Measurements from ENCODE around the gene SAT1. TPM values are rescaled to one million over a fixed set of nuclear protein-coding genes. Genes with fewer than 3 reads are reported as not detected.

The SAT1 gene
- polyA plus RNA-seq = 115 and 145 TPM in 2 replicates

GRCh38 chrX:23782863-23783588, at the start of gene SAT1:
SAT1 (plus strand) TSS chrX:23783173; CDS start chrX:23783352, 179 bp downstream.

GRCh38 chrX:23742697-23743622, 40.0 kb upstream of the SAT1 start, which contains the start of gene ACOT9:
ACOT9 (minus strand) TSS chrX:23743276; CDS start chrX:23743144, 132 bp downstream.

Other genes starting within 250 kb of the SAT1 start
- gene PRDX4, start 115.7 kb upstream of the SAT1 start, polyA plus RNA-seq = 33.3 and 55.4 TPM in 2 replicates
- gene ACOT9, start 39.9 kb upstream of the SAT1 start, polyA plus RNA-seq = 12.5 and 14.4 TPM in 2 replicates
- gene APOO, start 124.8 kb downstream of the SAT1 start, polyA plus RNA-seq = 310 and 312 TPM in 2 replicates
- gene CXorf58, start 124.8 kb downstream of the SAT1 start, polyA plus RNA-seq = 0.19 TPM in 1 of 2 replicates, not detected in the other
- 5.0 and 9.4 TPM in 2 replicates for gene KLHL15, start 244.0 kb downstream of the SAT1 start, polyA plus RNA-seq